NT2/D1 (cell line): ENCODE results near the gene RTN4RL1.
"Not testable (repeated sequence)": the region's sequence is repeated elsewhere in the genome, so short reads cannot be mapped to it uniquely, and the experiment has no call there.

Experiments used
- DNase-seq: peaks from one replicate; pipeline ENCODE4 v3.0.0-alpha.2; 2011; ENCODE audit warnings: low read depth, low spot score
- H3K27me3 ChIP-seq: 2 replicates; pipeline ENCODE4 v1.6.0; 2011; ENCODE audit warnings: mild to moderate bottlenecking; ENCODE audit not compliant: insufficient read length, insufficient read depth
- H3K36me3 ChIP-seq: 2 replicates; pipeline ENCODE4 v1.6.1; 2011; ENCODE audit warnings: mild to moderate bottlenecking, low read length, mixed read lengths; ENCODE audit not compliant: insufficient read depth, insufficient read length
- H3K4me1 ChIP-seq: 2 replicates; pipeline ENCODE4 v1.5.1; 2011; ENCODE audit not compliant: insufficient read depth, insufficient read length
- H3K4me3 ChIP-seq: 2 replicates; pipeline ENCODE4 v1.5.1; 2011; ENCODE audit warnings: low read depth; ENCODE audit not compliant: insufficient read length
- H3K9ac ChIP-seq: 2 replicates; pipeline ENCODE4 v1.6.0; 2011; ENCODE audit warnings: low read depth; ENCODE audit not compliant: insufficient read length
- H3K9me3 ChIP-seq: 2 replicates; pipeline ENCODE4 v1.5.1; 2011; ENCODE audit warnings: mild to moderate bottlenecking, low read length; ENCODE audit not compliant: insufficient read depth
- SUZ12 ChIP-seq: IDR thresholded peaks from 2 replicates; pipeline ENCODE4 v1.6.1; 2011; ENCODE audit not compliant: insufficient read length, insufficient read depth; ENCODE audit errors: extremely low read depth
- YY1 ChIP-seq: IDR thresholded peaks from 2 replicates; pipeline ENCODE4 v1.6.1; 2011; ENCODE audit not compliant: insufficient read length, insufficient read depth
- ZNF274 ChIP-seq: IDR thresholded peaks from 2 replicates; pipeline ENCODE4 v1.6.1; 2011; ENCODE audit warnings: mild to moderate bottlenecking, low read depth, low read length

The RTN4RL1 gene

GRCh38 chr17:2019723-2020122, 5.4 kb downstream of the RTN4RL1 start:
- DNase-seq = no peak
- no peaks in the 10 kb centered on the region for H3K9me3 ChIP-seq
- peaks cover 28% of the 10 kb centered on the region for H3K27me3 ChIP-seq
- H3K4me1 ChIP-seq = peaks cover 31% of the 10 kb centered on the region
- TF ChIP-seq ZNF274 (no peak), YY1 (no peak)
- H3K9ac ChIP-seq = no peak overlapping the region
- H3K4me3 ChIP-seq = no peak overlapping the region
- no peaks in the 10 kb centered on the region for H3K36me3 ChIP-seq

DNA sequence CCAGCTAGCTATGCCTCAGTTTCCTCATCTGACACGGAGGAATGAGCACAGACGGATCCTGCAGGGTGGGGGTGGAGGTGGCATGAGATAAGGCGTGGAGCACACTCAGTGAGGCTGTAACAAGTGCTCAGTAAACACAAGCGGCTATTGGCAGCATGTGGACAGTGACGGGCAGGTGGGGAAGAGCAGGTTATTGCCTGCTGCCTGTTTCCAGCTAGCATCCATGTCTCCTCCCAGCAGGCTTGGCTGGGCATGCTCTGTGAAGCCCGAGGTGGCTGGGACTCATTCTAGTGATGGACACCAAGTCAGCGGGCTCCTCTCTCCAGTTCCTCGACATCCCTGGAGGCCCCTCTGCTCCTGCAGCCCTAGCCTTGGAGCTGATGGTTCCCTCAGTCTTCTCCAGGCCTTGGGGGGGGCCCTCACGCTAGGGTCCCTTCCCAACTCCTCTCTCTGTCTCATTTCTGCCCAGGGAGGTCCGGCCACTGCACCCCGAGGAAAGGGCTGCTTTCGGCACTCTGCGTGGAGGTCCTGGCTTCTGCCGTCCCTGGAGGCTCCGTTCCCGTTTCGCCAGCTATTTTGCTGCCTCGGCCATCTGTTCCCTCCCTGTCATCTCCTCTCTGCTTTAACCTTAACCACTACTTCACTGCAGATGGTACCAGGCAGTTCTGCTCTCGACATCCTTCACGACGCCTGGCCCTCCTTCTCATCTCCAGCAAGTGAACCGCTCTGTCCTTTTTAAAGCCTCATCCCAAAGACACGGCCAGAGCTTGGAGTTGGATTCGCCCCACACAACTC, 6.2 kb downstream of the RTN4RL1 start:
- DNase-seq = no peak
- H3K27me3 ChIP-seq = peaks cover 20% of the 10 kb centered on the region
- peaks cover 28% of the 10 kb centered on the region for H3K4me1 ChIP-seq
- peak overlapping the region; percentile 43 for H3K9ac ChIP-seq
- TF ChIP-seq YY1 (no peak), SUZ12 (no peak), ZNF274 (no peak)
- no peak overlapping the region for H3K4me3 ChIP-seq
- no peaks in the 10 kb centered on the region for H3K36me3 ChIP-seq
- H3K9me3 ChIP-seq = peaks cover 4% of the 10 kb centered on the region

- Histone ChIP-seq H3K9ac (no peak overlapping the region), H3K27me3 (peaks cover 12% of the 10 kb centered on the region)
- TF ChIP-seq ZNF274 (no peak), YY1 (no peak), SUZ12 (no peak)
These were observed 7.7 kb downstream of the RTN4RL1 start for GRCh38 chr17:2017274-2017941.

DNA sequence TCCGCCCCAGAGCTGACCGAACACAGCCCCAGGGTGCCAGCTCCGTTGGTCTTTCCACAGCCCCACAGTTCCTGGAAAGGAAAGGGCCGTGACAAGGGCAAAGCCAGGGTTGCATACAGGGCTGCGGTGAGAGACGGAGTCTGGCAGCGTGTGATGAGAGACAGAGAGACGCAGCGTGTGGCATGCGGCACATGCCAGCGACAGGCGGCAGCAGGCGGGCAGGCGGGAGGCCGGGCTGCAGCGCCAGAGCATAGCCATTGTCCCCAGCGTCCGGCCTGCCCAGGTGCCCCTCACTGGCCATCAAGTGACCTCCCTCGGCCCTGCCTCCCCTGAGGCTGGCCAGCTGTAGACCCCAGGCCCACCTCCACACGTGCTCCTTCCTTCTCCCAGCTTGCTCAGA, 8.6 kb downstream of the RTN4RL1 start:
- Histone ChIP-seq H3K4me3 (no peak overlapping the region), H3K4me1 (peaks cover 29% of the 10 kb centered on the region), H3K9ac (peak overlapping the region; percentile 27), H3K36me3 (no peaks in the 10 kb centered on the region), H3K9me3 (peaks cover 9% of the 10 kb centered on the region), H3K27me3 (peaks cover 12% of the 10 kb centered on the region)
- DNase-seq = no peak
- TF ChIP-seq ZNF274 (no peak), YY1 (no peak), SUZ12 (no peak)

More at GRCh38 chr17:2017274-2017941, 7.7 kb downstream of the RTN4RL1 start:
- no peak overlapping the region for H3K4me3 ChIP-seq
- H3K36me3 ChIP-seq = no peaks in the 10 kb centered on the region
- H3K9me3 ChIP-seq = peaks cover 9% of the 10 kb centered on the region
- DNase-seq = no peak
- peaks cover 26% of the 10 kb centered on the region for H3K4me1 ChIP-seq

GRCh38 chr17:2015314-2015713, 9.8 kb downstream of the RTN4RL1 start:
- H3K9ac ChIP-seq = no peak overlapping the region
- no peak for DNase-seq
- TF ChIP-seq ZNF274 (no peak), YY1 (no peak), SUZ12 (no peak)
- H3K36me3 ChIP-seq = no peaks in the 10 kb centered on the region
- H3K27me3 ChIP-seq = peaks cover 12% of the 10 kb centered on the region
- H3K4me1 ChIP-seq = peaks cover 26% of the 10 kb centered on the region
- peaks cover 9% of the 10 kb centered on the region for H3K9me3 ChIP-seq
- H3K4me3 ChIP-seq = no peak overlapping the region

GRCh38 chr17:2013994-2014317, 11.2 kb downstream of the RTN4RL1 start:
- no peak overlapping the region for H3K9ac ChIP-seq
- H3K36me3 ChIP-seq = no peaks in the 10 kb centered on the region
- TF ChIP-seq SUZ12 = no peak
- TF ChIP-seq ZNF274 = no peak
- no peak for TF ChIP-seq YY1
- no peak for DNase-seq
- H3K4me1 ChIP-seq = peaks cover 22% of the 10 kb centered on the region
- peaks cover 4% of the 10 kb centered on the region for H3K27me3 ChIP-seq
- H3K4me3 ChIP-seq = no peak overlapping the region
- peaks cover 9% of the 10 kb centered on the region for H3K9me3 ChIP-seq

GRCh38 chr17:2013220-2013993, 11.7 kb downstream of the RTN4RL1 start:
- H3K9ac ChIP-seq, H3K4me3 ChIP-seq, DNase-seq, H3K27me3 ChIP-seq, H3K36me3 ChIP-seq, H3K9me3 ChIP-seq: not testable (repeated sequence)
- peaks cover 21% of the 10 kb centered on the region for H3K4me1 ChIP-seq
